ENCODE measurements around the gene NSUN7.

GRCh38 chr4:40744218-40744617 lies 5.5 kb upstream of the NSUN7 start:
- TF ChIP-seq, protein P1, sequence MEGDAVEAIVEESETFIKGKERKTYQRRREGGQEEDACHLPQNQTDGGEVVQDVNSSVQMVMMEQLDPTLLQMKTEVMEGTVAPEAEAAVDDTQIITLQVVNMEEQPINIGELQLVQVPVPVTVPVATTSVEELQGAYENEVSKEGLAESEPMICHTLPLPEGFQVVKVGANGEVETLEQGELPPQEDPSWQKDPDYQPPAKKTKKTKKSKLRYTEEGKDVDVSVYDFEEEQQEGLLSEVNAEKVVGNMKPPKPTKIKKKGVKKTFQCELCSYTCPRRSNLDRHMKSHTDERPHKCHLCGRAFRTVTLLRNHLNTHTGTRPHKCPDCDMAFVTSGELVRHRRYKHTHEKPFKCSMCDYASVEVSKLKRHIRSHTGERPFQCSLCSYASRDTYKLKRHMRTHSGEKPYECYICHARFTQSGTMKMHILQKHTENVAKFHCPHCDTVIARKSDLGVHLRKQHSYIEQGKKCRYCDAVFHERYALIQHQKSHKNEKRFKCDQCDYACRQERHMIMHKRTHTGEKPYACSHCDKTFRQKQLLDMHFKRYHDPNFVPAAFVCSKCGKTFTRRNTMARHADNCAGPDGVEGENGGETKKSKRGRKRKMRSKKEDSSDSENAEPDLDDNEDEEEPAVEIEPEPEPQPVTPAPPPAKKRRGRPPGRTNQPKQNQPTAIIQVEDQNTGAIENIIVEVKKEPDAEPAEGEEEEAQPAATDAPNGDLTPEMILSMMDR (IDR thresholded peaks at IDR 0.05) = no peak
- TF ChIP-seq POLR2AphosphoS5 (IDR thresholded peaks at IDR 0.05) (no peak), POLR2A (IDR thresholded peaks at IDR 0.05) (no peak)
